ENCODE measurements around the gene PIPOX. TPM values are rescaled to one million over a fixed set of nuclear protein-coding genes. Genes with fewer than 3 reads are reported as not detected.

Gene PIPOX
- total RNA-seq, 2 experiments from 2014 or later: 3.0 TPM

GRCh38 chr17:29100296-29100695, 57.4 kb downstream of the PIPOX start:
- Mint-ChIP-seq H3K27ac (no peak overlapping the region), H3K9me3 (no peaks in the 10 kb centered on the region), H3K36me3 (ENCODE audit: low read depth) (peaks cover 5% of the 10 kb centered on the region), H3K4me1 (ENCODE audit: low read depth) (peaks cover 11% of the 10 kb centered on the region), H3K4me3 (no peak overlapping the region), H3K27me3 (no peaks in the 10 kb centered on the region)
- ATAC-seq (no peak), DNase-seq (peak; percentile 13)
- ChIA-PET POLR2A (no interaction called here), CTCF (interaction anchor here (1.4 to 4.0 kb wide), 4 partner anchors 11 to 147 kb away, joined by 3 to 25 read pairs (median 12); no protein-coding TSS in a partner anchor)
- intact Hi-C loops (cut with micrococcal nuclease): no loop called here
- TF ChIP-seq CTCF (IDR thresholded peaks at IDR 0.05): no peak

- CTCF ChIA-PET: interaction anchor here (2.4 to 4.0 kb wide), 3 partner anchors 10 to 148 kb away, joined by 8 to 25 read pairs (median 16); no protein-coding TSS in a partner anchor
- Mint-ChIP-seq H3K9me3 (no peaks in the 10 kb centered on the region), H3K36me3 (ENCODE audit: low read depth) (peaks cover 5% of the 10 kb centered on the region), H3K4me1 (ENCODE audit: low read depth) (peaks cover 11% of the 10 kb centered on the region), H3K27ac (no peak overlapping the region), H3K4me3 (no peak overlapping the region), H3K27me3 (no peaks in the 10 kb centered on the region)
- TF ChIP-seq CTCF (IDR thresholded peaks at IDR 0.05): no peak
- no peak for ATAC-seq
- intact Hi-C loops (cut with micrococcal nuclease): no loop called here
- no peak for DNase-seq
- POLR2A ChIA-PET: interaction anchor here (0.7 kb wide), 2 partner anchors 12 to 42 kb away, joined by 3 read pairs; no protein-coding TSS in a partner anchor
Measured at GRCh38 chr17:29102046-29102445, 59.1 kb downstream of the PIPOX start.

- ATAC-seq (no peak), DNase-seq (no peak)
- H3K4me3 Mint-ChIP-seq: no peak overlapping the region
- H3K9me3 Mint-ChIP-seq: no peaks in the 10 kb centered on the region
- H3K36me3 Mint-ChIP-seq (ENCODE audit: low read depth): peaks cover 5% of the 10 kb centered on the region
- TF ChIP-seq CTCF (IDR thresholded peaks at IDR 0.05): no peak
- POLR2A ChIA-PET: no interaction called here
- H3K27ac Mint-ChIP-seq: no peak overlapping the region
- CTCF ChIA-PET: interaction anchor here (2.4 to 4.0 kb wide), 3 partner anchors 9 to 149 kb away, joined by 8 to 25 read pairs (median 16); no protein-coding TSS in a partner anchor
- no peaks in the 10 kb centered on the region for H3K27me3 Mint-ChIP-seq
- H3K4me1 Mint-ChIP-seq (ENCODE audit: low read depth): peaks cover 11% of the 10 kb centered on the region
- intact Hi-C loops (cut with micrococcal nuclease): no loop called here
Measured at GRCh38 chr17:29102741-29103181, 59.8 kb downstream of the PIPOX start.

GRCh38 chr17:29103341-29103740, 60.4 kb downstream of the PIPOX start:
- H3K27ac Mint-ChIP-seq: no peak overlapping the region
- no peak for TF ChIP-seq CTCF (IDR thresholded peaks at IDR 0.05)
- ChIA-PET CTCF (interaction anchor here (4.0 kb wide), 1 partner anchor 13 kb away, joined by 25 read pairs; no protein-coding TSS in a partner anchor), POLR2A (no interaction called here)
- H3K36me3 Mint-ChIP-seq (ENCODE audit: low read depth): peaks cover 5% of the 10 kb centered on the region
- H3K27me3 Mint-ChIP-seq: no peaks in the 10 kb centered on the region
- DNase-seq (no peak), ATAC-seq (no peak)
- no peak overlapping the region for H3K4me3 Mint-ChIP-seq
- H3K4me1 Mint-ChIP-seq (ENCODE audit: low read depth): peaks cover 11% of the 10 kb centered on the region
- no peaks in the 10 kb centered on the region for H3K9me3 Mint-ChIP-seq
- intact Hi-C loops (cut with micrococcal nuclease): no loop called here

Other genes starting within 250 kb of the PIPOX start
- gene FAM222B, start 200.4 kb upstream of the PIPOX start, total RNA-seq: 10 to 100 TPM; 14.7 to 15.2 TPM
- 10 to 100 TPM; 58.2 to 60.0 TPM for gene ERAL1, start 188.1 kb upstream of the PIPOX start, total RNA-seq
- gene FLOT2, start 145.4 kb upstream of the PIPOX start, total RNA-seq: 10 to 100 TPM; 59.7 to 60.1 TPM
- gene DHRS13, start 140.1 kb upstream of the PIPOX start, total RNA-seq: 10 to 100 TPM; 37.3 to 38.2 TPM
- 10 to 100 TPM; 45.7 to 52.6 TPM for gene PHF12, start 91.6 kb upstream of the PIPOX start, total RNA-seq
- not detected for gene SEZ6, start 37.1 kb upstream of the PIPOX start, total RNA-seq
- gene MYO18A, start 137.3 kb downstream of the PIPOX start, total RNA-seq: 10 to 100 TPM; 27.5 to 29.4 TPM
- gene CRYBA1, start 203.7 kb downstream of the PIPOX start, total RNA-seq: not detected